B cell (primary cell): ENCODE results near the gene EFNA1.
A peak's percentile ranks its signal among the peaks of the same experiment; 100 is the strongest.

Experiments used
- EZH2 ChIP-seq: IDR thresholded peaks from 2 replicates; pipeline ENCODE4 v1.6.1; 2012; ENCODE audit warnings: borderline replicate concordance, low read depth, mild to moderate bottlenecking, moderate library complexity, low read length; ENCODE audit not compliant: insufficient read depth, poor library complexity, severe bottlenecking
- TF ChIP-seq, protein P1 (sequence below): fragments of 200-600 bp; IDR thresholded peaks from one replicate; pipeline ENCODE4 v1.8.0; 2022; ENCODE audit warnings: antibody characterized with exemption, mild to moderate bottlenecking

DNA sequence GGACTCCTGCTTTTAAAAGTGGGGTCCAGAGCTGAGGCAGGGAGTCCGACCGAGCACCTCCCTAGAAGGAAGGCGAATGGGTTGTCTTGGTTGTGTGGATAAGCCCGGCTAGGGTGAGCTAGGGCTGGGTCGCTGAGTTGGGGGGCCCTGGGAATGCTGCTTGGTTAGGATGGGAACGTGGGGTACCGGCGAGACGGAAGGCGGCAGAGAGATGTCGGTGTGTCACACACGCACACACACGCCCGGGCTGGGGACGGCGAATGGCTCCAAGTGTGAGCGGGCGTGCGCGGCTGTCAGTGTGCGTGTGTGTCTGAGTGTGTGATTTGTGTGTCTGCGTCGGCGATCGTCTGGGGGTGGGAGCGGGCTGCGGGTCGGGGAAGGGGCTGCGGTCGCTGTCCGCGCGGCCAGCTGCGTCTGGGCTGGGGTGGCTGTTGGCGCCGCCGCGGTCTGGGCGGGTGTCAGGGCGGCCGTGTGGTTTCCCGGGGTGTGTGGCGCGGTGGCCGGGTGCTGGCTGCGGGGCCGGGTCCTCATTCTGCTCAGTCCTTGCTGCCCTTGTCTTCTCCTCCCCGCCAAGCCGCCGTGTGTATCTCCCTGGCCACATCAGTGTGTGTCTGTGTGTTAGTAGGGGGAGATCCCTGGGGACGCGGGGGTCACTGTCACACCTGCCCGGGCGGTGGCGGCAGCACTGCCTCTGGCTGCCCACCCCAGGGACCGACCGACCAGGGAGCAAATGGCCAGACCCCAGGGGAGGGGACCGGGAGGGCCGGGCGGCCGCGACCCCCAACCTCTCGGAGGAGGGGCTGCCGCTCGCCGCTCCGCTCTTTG is 48.0 kb upstream of the EFNA1 start:
- TF ChIP-seq EZH2 = peak; percentile 74
- TF ChIP-seq, protein P1, sequence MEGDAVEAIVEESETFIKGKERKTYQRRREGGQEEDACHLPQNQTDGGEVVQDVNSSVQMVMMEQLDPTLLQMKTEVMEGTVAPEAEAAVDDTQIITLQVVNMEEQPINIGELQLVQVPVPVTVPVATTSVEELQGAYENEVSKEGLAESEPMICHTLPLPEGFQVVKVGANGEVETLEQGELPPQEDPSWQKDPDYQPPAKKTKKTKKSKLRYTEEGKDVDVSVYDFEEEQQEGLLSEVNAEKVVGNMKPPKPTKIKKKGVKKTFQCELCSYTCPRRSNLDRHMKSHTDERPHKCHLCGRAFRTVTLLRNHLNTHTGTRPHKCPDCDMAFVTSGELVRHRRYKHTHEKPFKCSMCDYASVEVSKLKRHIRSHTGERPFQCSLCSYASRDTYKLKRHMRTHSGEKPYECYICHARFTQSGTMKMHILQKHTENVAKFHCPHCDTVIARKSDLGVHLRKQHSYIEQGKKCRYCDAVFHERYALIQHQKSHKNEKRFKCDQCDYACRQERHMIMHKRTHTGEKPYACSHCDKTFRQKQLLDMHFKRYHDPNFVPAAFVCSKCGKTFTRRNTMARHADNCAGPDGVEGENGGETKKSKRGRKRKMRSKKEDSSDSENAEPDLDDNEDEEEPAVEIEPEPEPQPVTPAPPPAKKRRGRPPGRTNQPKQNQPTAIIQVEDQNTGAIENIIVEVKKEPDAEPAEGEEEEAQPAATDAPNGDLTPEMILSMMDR = no peak
